ENCODE results near the gene PPIE.

PPIE gene

GRCh38 chr1:39729842-39730241 lies 8.8 kb upstream of the PPIE start:
- TF ChIP-seq CTCF (IDR thresholded peaks at IDR 0.05) = no peak
- no peak for TF ChIP-seq ZFX (IDR thresholded peaks at IDR 0.05; ENCODE audit: borderline replicate concordance)
- H3K27ac ChIP-seq = no peak overlapping the region

- TF ChIP-seq CTCF (IDR thresholded peaks at IDR 0.05) (no peak), ZFX (IDR thresholded peaks at IDR 0.05; ENCODE audit: borderline replicate concordance) (no peak)
- H3K27ac ChIP-seq = no peak overlapping the region
Measured at GRCh38 chr1:39732730-39733129, 6.0 kb upstream of the PPIE start.

- no peak for TF ChIP-seq CTCF (IDR thresholded peaks at IDR 0.05)
- TF ChIP-seq ZFX (IDR thresholded peaks at IDR 0.05; ENCODE audit: borderline replicate concordance) = no peak
- H3K27ac ChIP-seq = no peak overlapping the region
Measured at GRCh38 chr1:39733161-39733560, 5.5 kb upstream of the PPIE start.

- TF ChIP-seq ZFX (IDR thresholded peaks at IDR 0.05; ENCODE audit: borderline replicate concordance) = no peak
- no peak for TF ChIP-seq CTCF (IDR thresholded peaks at IDR 0.05)
- no peak overlapping the region for H3K27ac ChIP-seq
Measured at GRCh38 chr1:39735731-39736130, 3.0 kb upstream of the PPIE start.

- H3K27ac ChIP-seq = no peak overlapping the region
- TF ChIP-seq ZFX (IDR thresholded peaks at IDR 0.05; ENCODE audit: borderline replicate concordance) (no peak), CTCF (IDR thresholded peaks at IDR 0.05) (no peak)
Measured at GRCh38 chr1:39737546-39738169, 1.0 kb upstream of the PPIE start.

- no peak overlapping the region for H3K27ac ChIP-seq
- TF ChIP-seq ZFX (IDR thresholded peaks at IDR 0.05; ENCODE audit: borderline replicate concordance) = no peak
Measured at GRCh38 chr1:39745016-39745670, 6.5 kb downstream of the PPIE start.

- H3K27ac ChIP-seq = no peak overlapping the region
Measured at GRCh38 chr1:39751595-39751994, 12.9 kb downstream of the PPIE start.

More at GRCh38 chr1:39751595-39751994, 12.9 kb downstream of the PPIE start:
- no peak for TF ChIP-seq CTCF (IDR thresholded peaks at IDR 0.05)
- no peak for TF ChIP-seq ZFX (IDR thresholded peaks at IDR 0.05; ENCODE audit: borderline replicate concordance)

All from 22Rv1 (cell line).